GM13976 (cell line): ENCODE measurements around the gene AKAP5.

Experiments used
- DNase-seq: peaks from one replicate; pipeline ENCODE4 v3.0.0; 2012; ENCODE audit warnings: low spot score
- CTCF ChIP-seq: IDR thresholded peaks from 2 replicates; pipeline ENCODE4 v1.5.1; 2012; ENCODE audit warnings: borderline replicate concordance, mild to moderate bottlenecking; ENCODE audit not compliant: insufficient read depth; ENCODE audit errors: extremely low read depth, missing control alignments, control extremely low read depth
- in situ Hi-C: fragments of 300-500 bp; cut with MboI; formaldehyde crosslinking; loops from one replicate; pipeline ENCODE4 v1.12.0; 2022; ENCODE audit warnings: low sequenced_read_pairs, mixed read lengths, inconsistent platforms; ENCODE audit not compliant: unreplicated experiment

The AKAP5 gene

DNA sequence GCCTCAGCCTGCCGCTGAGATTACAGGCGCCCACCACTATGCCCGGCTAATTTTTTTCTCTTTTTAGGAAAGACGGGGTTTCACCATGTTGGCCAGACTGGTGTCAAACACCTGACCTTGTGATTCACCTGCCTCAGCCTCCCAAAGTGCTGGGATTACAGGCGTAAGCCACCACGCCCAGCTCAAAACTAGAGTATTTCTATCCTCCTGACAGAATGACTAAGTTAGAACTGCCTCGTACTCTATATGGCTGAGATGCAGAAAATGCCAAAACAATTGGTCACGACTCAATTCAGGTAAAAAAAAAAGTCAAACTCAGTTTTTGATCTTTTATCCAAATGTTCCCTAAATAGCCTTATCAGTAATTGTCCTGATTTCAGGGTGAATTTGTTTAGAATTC is 11.1 kb downstream of the AKAP5 start:
- in situ Hi-C loops, result loop anchor here (10.0 kb wide), 1 partner anchor 132 kb away; no protein-coding TSS in a partner anchor

GRCh38 chr14:64478634-64479250 is 13.4 kb downstream of the AKAP5 start:
- in situ Hi-C loops, result loop anchor here (10.0 kb wide), 1 partner anchor 134 kb away; no protein-coding TSS in a partner anchor
- DNase-seq, result peak; percentile 38
- TF ChIP-seq CTCF, result no peak

More for the DNA sequence above, 11.1 kb downstream of the AKAP5 start:
- TF ChIP-seq CTCF, result no peak
- DNase-seq, result no peak

DNA sequence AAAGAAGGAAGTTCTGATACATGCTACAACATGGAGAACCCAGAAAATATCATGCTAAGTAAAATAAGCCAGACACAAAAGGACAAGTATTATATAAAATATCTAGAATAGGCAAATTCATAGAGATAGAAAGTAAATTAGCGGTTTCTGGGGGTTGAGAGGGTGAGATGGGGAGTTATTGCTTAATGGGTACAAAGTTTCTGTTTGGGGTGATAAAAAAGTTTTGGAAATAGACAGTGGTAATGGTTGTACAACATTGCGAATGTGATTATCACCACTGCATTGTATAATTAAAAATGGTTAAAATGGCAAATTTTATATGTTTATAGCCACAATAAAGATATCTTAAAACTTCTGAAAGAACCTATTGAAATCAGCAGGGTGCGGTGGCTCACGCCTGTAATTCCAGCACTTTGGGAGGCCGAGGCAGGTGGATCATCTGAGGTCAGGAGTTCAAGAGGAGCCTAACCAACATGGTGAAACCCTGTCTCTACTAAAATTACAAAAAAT is 23.3 kb downstream of the AKAP5 start:
- in situ Hi-C loops, result no loop called here
- TF ChIP-seq CTCF, result no peak
- DNase-seq, result no peak

DNA sequence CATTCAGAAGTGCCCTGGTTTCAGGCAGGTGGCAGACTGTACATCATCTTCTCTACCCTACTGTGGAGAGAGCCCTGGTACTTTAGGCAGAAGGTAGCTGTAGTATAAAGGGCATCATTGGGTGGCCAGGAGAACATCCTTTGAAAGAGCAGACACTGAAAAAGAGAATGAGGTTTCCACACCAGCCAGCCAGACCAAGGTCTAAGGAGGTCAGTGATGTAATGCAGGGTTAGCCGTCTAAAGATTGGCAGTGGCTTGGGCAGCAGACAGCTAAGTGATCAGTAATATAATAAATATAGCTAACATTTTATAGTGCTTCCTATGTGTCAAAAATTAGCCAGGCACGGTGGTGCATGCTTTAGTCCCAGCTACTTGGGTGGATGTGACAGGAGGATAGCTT is 26.3 kb downstream of the AKAP5 start:
- no peak for TF ChIP-seq CTCF
- in situ Hi-C loops, result no loop called here
- no peak for DNase-seq

DNA sequence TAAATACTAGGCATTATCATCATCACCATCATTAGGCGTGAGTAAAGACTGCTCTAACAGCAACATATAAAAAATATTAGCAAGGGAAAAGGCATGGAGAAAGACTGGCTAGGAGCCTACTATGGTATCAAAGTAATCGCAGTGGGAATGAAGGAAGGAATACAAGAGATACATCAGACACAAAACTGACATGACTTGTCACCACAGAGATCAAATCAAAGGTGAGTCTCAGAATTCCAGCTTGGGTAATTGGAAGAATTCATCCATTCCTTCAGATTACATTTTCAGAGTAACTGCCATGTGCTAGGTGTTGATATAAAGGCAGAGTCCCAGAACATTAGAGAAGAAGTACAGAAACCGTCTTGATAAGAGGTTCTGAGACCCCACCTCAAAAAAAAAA is 28.2 kb downstream of the AKAP5 start:
- in situ Hi-C loops, result no loop called here
- no peak for DNase-seq
- TF ChIP-seq CTCF, result no peak

- in situ Hi-C loops, result no loop called here
- DNase-seq, result no peak
- TF ChIP-seq CTCF, result no peak
These were observed 30.0 kb downstream of the AKAP5 start for GRCh38 chr14:64495252-64495651.

DNA sequence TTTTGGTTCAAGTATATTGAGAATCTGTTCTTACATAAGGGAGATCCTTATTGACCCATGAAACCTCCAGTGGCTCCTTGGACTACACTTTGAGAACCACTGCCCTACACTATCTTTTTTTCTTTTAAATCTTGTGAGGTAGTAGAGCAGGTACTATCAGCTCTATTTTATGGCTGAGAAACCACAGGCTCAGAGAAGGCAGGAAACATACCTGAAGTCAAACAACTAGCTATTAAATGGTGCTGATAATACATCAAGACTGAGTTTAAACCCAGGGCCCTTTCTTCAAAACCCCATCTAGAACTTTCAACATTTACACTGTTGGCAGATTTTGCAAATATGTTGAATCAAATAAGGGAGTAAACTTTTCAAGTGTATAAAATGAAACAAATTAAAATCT is 31.5 kb downstream of the AKAP5 start:
- in situ Hi-C loops, result no loop called here
- no peak for DNase-seq
- TF ChIP-seq CTCF, result no peak
